ENCODE measurements around the gene RBM47.

The RBM47 gene

GRCh38 chr4:40678421-40678820 lies 48.8 kb upstream of the RBM47 start:
- Histone ChIP-seq H3K36me3 (ENCODE audit: control insufficient read depth in 2 of 2, insufficient read depth in 1 of 2, low read length in 2 of 2) (no peaks in the 10 kb centered on the region), H3K4me3 (ENCODE audit: low read depth, low read length) (no peak overlapping the region), H3K9me3 (ENCODE audit: control insufficient read depth, insufficient read depth, low read depth, low read length) (no peaks in the 10 kb centered on the region), H3K4me1 (ENCODE audit: control insufficient read depth, insufficient read depth, low read length) (no peaks in the 10 kb centered on the region), H3K27ac (ENCODE audit: extremely low read depth, low read depth, low read length) (no peak overlapping the region)
- TF ChIP-seq ZNF155 (tag by site-specific recombination; IDR thresholded peaks at IDR 0.05): no peak
- TF ChIP-seq ZNF639 (tag by site-specific recombination; IDR thresholded peaks at IDR 0.05): no peak
- TF ChIP-seq SALL2 (tag by site-specific recombination; IDR thresholded peaks at IDR 0.05; ENCODE audit: borderline replicate concordance): no peak
- TF ChIP-seq ZNF366 (tag by site-specific recombination; conservative IDR thresholded peaks at IDR 0.05): no peak
- TF ChIP-seq ZIC2 (tag by site-specific recombination; IDR thresholded peaks at IDR 0.05): no peak
- TF ChIP-seq ZNF580 (tag by site-specific recombination; IDR thresholded peaks at IDR 0.05): no peak
- no peak for TF ChIP-seq ZNF292 (tag by site-specific recombination; IDR thresholded peaks at IDR 0.05; ENCODE audit: borderline replicate concordance, low read depth)
- TF ChIP-seq PRDM4 (tag by site-specific recombination; IDR thresholded peaks at IDR 0.05): no peak
- no peak for TF ChIP-seq ZFP41 (tag by site-specific recombination; IDR thresholded peaks at IDR 0.05; ENCODE audit: borderline replicate concordance)
- no peak for TF ChIP-seq ZNF211 (tag by site-specific recombination; IDR thresholded peaks at IDR 0.05; ENCODE audit: low read depth)
- no peak for TF ChIP-seq ZNF362 (tag by site-specific recombination; IDR thresholded peaks at IDR 0.05)
- POLR2A ChIA-PET: no interaction called here
- CTCF ChIA-PET: no interaction called here

GRCh38 chr4:40675166-40675565 lies 45.5 kb upstream of the RBM47 start:
- no peak overlapping the region for H3K27ac ChIP-seq (ENCODE audit: extremely low read depth, low read depth, low read length)
- ChIA-PET POLR2A (no interaction called here), CTCF (no interaction called here)
- TF ChIP-seq ZNF311 (tag by site-specific recombination; IDR thresholded peaks at IDR 0.05; ENCODE audit: borderline replicate concordance) (no peak), ZNF302 (tag by site-specific recombination; IDR thresholded peaks at IDR 0.05; ENCODE audit: low read depth) (no peak), ZBTB8A (tag by site-specific recombination; IDR thresholded peaks at IDR 0.05) (no peak), ZNF610 (tag by site-specific recombination; IDR thresholded peaks at IDR 0.05; ENCODE audit: borderline replicate concordance) (no peak), ZBTB17 (tag by site-specific recombination; IDR thresholded peaks at IDR 0.05) (no peak), ZNF433 (tag by site-specific recombination; IDR thresholded peaks at IDR 0.05; ENCODE audit: low read depth) (no peak), ZNF2 (tag by site-specific recombination; IDR thresholded peaks at IDR 0.05) (no peak), ZNF48 (tag by site-specific recombination; IDR thresholded peaks at IDR 0.05) (no peak), ZNF837 (tag by site-specific recombination; IDR thresholded peaks at IDR 0.05) (no peak), KLF1 (tag by site-specific recombination; IDR thresholded peaks at IDR 0.05) (no peak), ZNF132 (tag by site-specific recombination; IDR thresholded peaks at IDR 0.05; ENCODE audit: borderline replicate concordance) (no peak), ZNF366 (tag by site-specific recombination; conservative IDR thresholded peaks at IDR 0.05) (no peak)
- H3K36me3 ChIP-seq (ENCODE audit: control insufficient read depth in 2 of 2, insufficient read depth in 1 of 2, low read length in 2 of 2): no peaks in the 10 kb centered on the region
- H3K4me3 ChIP-seq (ENCODE audit: low read depth, low read length): no peak overlapping the region
- H3K4me1 ChIP-seq (ENCODE audit: control insufficient read depth, insufficient read depth, low read length): no peaks in the 10 kb centered on the region
- no peaks in the 10 kb centered on the region for H3K9me3 ChIP-seq (ENCODE audit: control insufficient read depth, insufficient read depth, low read depth, low read length)
